WTC11 (cell line): ENCODE data around the gene RPL41. TPM values are rescaled to one million over a fixed set of nuclear protein-coding genes. Genes with fewer than 3 reads are reported as not detected.

ENCODE experiments used
- ESRRA ChIP-seq: sonication (generic); formaldehyde crosslinking; IDR thresholded peaks from 2 replicates; pipeline ENCODE4 v1.8.1; 2022; ENCODE audit warnings: mild to moderate bottlenecking, missing genetic modification reagents, borderline replicate concordance
- FOXJ3 ChIP-seq: sonication (generic); formaldehyde crosslinking; IDR thresholded peaks from 2 replicates; pipeline ENCODE4 v1.9.0; 2021; ENCODE audit warnings: missing genetic modification reagents, mild to moderate bottlenecking, borderline replicate concordance
- GABPB1 ChIP-seq: sonication (generic); formaldehyde crosslinking; IDR thresholded peaks from 2 replicates; pipeline ENCODE4 v1.8.1; 2023; ENCODE audit warnings: mild to moderate bottlenecking, missing genetic modification reagents
- GTF2I ChIP-seq: fragments of 250-450 bp; sonication (Bioruptor Pico); conservative IDR thresholded peaks from 2 replicates; pipeline ENCODE4 v1.4.0; 2021; ENCODE audit warnings: mild to moderate bottlenecking
- JAZF1 ChIP-seq: fragments of 250-450 bp; sonication (Bioruptor Pico); IDR thresholded peaks from 2 replicates; pipeline ENCODE4 v1.9.0; 2021; ENCODE audit warnings: moderate library complexity, mild to moderate bottlenecking, inconsistent platforms
- KAT7 ChIP-seq: sonication (generic); formaldehyde crosslinking; IDR thresholded peaks from 2 replicates; pipeline ENCODE4 v1.8.1; 2023; ENCODE audit warnings: missing genetic modification reagents, mild to moderate bottlenecking, borderline replicate concordance
- MYBL2 ChIP-seq: sonication (generic); formaldehyde crosslinking; IDR thresholded peaks from 2 replicates; pipeline ENCODE4 v1.8.1; 2023; ENCODE audit warnings: mild to moderate bottlenecking, moderate library complexity, missing genetic modification reagents
- NFYB ChIP-seq: sonication (generic); formaldehyde crosslinking; conservative IDR thresholded peaks from 2 replicates; pipeline ENCODE4 v1.8.0; 2022; ENCODE audit warnings: low read depth, missing genetic modification reagents
- NR3C1 ChIP-seq: sonication (generic); formaldehyde crosslinking; conservative IDR thresholded peaks from 2 replicates; pipeline ENCODE4 v1.8.1; 2023; ENCODE audit warnings: low read depth, mild to moderate bottlenecking, missing genetic modification reagents
- SP1 ChIP-seq: sonication (generic); formaldehyde crosslinking; conservative IDR thresholded peaks from 2 replicates; pipeline ENCODE4 v1.8.1; 2022; ENCODE audit warnings: missing genetic modification reagents
- TEAD1 ChIP-seq: sonication (generic); formaldehyde crosslinking; IDR thresholded peaks from 2 replicates; pipeline ENCODE4 v1.8.0; 2022; ENCODE audit warnings: mild to moderate bottlenecking, missing genetic modification reagents
- ZNF121 ChIP-seq: sonication (generic); formaldehyde crosslinking; IDR thresholded peaks from 2 replicates; pipeline ENCODE4 v1.8.0; 2023; ENCODE audit warnings: missing genetic modification reagents
- ZNF232 ChIP-seq: sonication (generic); formaldehyde crosslinking; IDR thresholded peaks from 2 replicates; pipeline ENCODE4 v1.8.0; 2022; ENCODE audit warnings: mild to moderate bottlenecking, missing genetic modification reagents
- ZNF423 ChIP-seq: fragments of 250-450 bp; sonication (Bioruptor Pico); IDR thresholded peaks from 2 replicates; pipeline ENCODE4 v2.1.2; 2022; ENCODE audit warnings: mild to moderate bottlenecking, moderate library complexity
- ZNF671 ChIP-seq: fragments of 250-450 bp; sonication (Bioruptor Pico); IDR thresholded peaks from 2 replicates; pipeline ENCODE4 v1.8.0; 2021; ENCODE audit warnings: mild to moderate bottlenecking
- total RNA-seq: library from RNA; stranded (reverse); gene quantifications from 3 replicates; pipeline ENCODE4 v1.2.3, GENCODE V29; 2021
- TF ChIP-seq, protein P1 (sequence below): sonication (generic); formaldehyde crosslinking; IDR thresholded peaks from 2 replicates; pipeline ENCODE4 v1.8.1; 2023; ENCODE audit warnings: mild to moderate bottlenecking, moderate library complexity, missing genetic modification reagents
- TF ChIP-seq, protein P2 (sequence below): sonication (generic); formaldehyde crosslinking; IDR thresholded peaks from 2 replicates; pipeline ENCODE4 v1.8.0; 2023; ENCODE audit warnings: missing genetic modification reagents, mild to moderate bottlenecking, borderline replicate concordance
- TF ChIP-seq, protein P3 (sequence below): sonication (generic); formaldehyde crosslinking; IDR thresholded peaks from 2 replicates; pipeline ENCODE4 v1.8.0; 2023; ENCODE audit warnings: mild to moderate bottlenecking, missing genetic modification reagents
- TF ChIP-seq, protein P4 (sequence below): sonication (generic); formaldehyde crosslinking; IDR thresholded peaks from 2 replicates; pipeline ENCODE4 v1.8.1; 2022; ENCODE audit warnings: low read depth, mild to moderate bottlenecking, moderate library complexity, missing genetic modification reagents, borderline replicate concordance
- TF ChIP-seq, protein P5 (sequence below): sonication (generic); formaldehyde crosslinking; IDR thresholded peaks from 2 replicates; pipeline ENCODE4 v1.8.0; 2022; ENCODE audit warnings: missing genetic modification reagents
- TF ChIP-seq, protein P6 (sequence below): sonication (generic); formaldehyde crosslinking; IDR thresholded peaks from 2 replicates; pipeline ENCODE4 v1.8.0; 2023; ENCODE audit warnings: missing genetic modification reagents
- TF ChIP-seq, protein P7 (sequence below): fragments of 200-600 bp; IDR thresholded peaks from 2 replicates; pipeline ENCODE4 v1.8.0; 2022; ENCODE audit warnings: antibody characterized with exemption

RPL41 gene
- total RNA-seq, 1 experiment from 2014 or later: 4,004 TPM

DNA sequence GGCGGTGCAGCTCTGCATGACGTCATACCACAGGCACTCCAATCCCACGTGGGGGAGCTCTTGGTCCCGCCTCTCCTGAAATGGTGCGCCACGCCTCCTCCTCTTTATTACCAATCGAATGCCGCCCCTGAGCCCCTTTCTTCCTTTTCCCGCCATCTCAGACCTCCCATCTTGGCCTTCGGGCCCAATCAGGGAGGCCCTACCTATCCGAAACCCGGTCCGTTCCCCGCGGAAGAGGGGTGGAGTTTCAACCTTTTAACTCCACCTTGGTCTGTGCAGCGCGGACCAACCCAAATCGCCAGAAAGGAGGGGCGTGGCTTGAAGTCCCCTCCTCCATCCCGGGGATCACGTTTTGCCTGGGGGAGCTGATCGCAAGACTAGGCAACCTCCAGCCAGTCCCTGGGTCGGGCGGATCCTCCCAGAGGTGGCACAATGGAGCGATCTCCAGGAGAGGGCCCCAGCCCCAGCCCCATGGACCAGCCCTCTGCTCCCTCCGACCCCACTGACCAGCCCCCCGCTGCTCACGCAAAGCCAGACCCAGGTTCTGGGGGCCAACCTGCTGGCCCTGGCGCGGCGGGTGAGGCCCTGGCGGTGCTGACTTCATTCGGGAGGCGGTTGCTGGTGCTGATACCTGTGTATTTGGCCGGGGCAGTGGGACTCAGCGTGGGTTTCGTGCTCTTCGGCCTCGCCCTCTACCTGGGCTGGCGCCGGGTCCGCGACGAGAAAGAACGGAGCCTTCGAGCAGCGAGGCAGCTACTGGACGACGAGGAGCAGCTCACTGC is 11.6 kb downstream of the RPL41 start, which contains the start of gene ESYT1 (continued):
- TF ChIP-seq, protein P1, sequence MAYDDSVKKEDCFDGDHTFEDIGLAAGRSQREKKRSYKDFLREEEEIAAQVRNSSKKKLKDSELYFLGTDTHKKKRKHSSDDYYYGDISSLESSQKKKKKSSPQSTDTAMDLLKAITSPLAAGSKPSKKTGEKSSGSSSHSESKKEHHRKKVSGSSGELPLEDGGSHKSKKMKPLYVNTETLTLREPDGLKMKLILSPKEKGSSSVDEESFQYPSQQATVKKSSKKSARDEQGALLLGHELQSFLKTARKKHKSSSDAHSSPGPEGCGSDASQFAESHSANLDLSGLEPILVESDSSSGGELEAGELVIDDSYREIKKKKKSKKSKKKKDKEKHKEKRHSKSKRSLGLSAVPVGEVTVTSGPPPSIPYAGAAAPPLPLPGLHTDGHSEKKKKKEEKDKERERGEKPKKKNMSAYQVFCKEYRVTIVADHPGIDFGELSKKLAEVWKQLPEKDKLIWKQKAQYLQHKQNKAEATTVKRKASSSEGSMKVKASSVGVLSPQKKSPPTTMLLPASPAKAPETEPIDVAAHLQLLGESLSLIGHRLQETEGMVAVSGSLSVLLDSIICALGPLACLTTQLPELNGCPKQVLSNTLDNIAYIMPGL (CRISPR knock-in tag): 0 out of 2 replicates have a peak, but pooled peaks have one; percentile 60
- TF ChIP-seq FOXJ3 (CRISPR knock-in tag): no peak
- TF ChIP-seq TEAD1 (CRISPR knock-in tag): peak; percentile 11; the same call in 1 of the 2 replicates
- TF ChIP-seq NR3C1 (CRISPR knock-in tag): no peak
- TF ChIP-seq, protein P2, sequence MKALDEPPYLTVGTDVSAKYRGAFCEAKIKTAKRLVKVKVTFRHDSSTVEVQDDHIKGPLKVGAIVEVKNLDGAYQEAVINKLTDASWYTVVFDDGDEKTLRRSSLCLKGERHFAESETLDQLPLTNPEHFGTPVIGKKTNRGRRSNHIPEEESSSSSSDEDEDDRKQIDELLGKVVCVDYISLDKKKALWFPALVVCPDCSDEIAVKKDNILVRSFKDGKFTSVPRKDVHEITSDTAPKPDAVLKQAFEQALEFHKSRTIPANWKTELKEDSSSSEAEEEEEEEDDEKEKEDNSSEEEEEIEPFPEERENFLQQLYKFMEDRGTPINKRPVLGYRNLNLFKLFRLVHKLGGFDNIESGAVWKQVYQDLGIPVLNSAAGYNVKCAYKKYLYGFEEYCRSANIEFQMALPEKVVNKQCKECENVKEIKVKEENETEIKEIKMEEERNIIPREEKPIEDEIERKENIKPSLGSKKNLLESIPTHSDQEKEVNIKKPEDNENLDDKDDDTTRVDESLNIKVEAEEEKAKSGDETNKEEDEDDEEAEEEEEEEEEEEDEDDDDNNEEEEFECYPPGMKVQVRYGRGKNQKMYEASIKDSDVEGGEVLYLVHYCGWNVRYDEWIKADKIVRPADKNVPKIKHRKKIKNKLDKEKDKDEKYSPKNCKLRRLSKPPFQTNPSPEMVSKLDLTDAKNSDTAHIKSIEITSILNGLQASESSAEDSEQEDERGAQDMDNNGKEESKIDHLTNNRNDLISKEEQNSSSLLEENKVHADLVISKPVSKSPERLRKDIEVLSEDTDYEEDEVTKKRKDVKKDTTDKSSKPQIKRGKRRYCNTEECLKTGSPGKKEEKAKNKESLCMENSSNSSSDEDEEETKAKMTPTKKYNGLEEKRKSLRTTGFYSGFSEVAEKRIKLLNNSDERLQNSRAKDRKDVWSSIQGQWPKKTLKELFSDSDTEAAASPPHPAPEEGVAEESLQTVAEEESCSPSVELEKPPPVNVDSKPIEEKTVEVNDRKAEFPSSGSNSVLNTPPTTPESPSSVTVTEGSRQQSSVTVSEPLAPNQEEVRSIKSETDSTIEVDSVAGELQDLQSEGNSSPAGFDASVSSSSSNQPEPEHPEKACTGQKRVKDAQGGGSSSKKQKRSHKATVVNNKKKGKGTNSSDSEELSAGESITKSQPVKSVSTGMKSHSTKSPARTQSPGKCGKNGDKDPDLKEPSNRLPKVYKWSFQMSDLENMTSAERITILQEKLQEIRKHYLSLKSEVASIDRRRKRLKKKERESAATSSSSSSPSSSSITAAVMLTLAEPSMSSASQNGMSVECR (CRISPR knock-in tag): peak; percentile 94; the same call in 1 of the 2 replicates
- TF ChIP-seq, protein P3, sequence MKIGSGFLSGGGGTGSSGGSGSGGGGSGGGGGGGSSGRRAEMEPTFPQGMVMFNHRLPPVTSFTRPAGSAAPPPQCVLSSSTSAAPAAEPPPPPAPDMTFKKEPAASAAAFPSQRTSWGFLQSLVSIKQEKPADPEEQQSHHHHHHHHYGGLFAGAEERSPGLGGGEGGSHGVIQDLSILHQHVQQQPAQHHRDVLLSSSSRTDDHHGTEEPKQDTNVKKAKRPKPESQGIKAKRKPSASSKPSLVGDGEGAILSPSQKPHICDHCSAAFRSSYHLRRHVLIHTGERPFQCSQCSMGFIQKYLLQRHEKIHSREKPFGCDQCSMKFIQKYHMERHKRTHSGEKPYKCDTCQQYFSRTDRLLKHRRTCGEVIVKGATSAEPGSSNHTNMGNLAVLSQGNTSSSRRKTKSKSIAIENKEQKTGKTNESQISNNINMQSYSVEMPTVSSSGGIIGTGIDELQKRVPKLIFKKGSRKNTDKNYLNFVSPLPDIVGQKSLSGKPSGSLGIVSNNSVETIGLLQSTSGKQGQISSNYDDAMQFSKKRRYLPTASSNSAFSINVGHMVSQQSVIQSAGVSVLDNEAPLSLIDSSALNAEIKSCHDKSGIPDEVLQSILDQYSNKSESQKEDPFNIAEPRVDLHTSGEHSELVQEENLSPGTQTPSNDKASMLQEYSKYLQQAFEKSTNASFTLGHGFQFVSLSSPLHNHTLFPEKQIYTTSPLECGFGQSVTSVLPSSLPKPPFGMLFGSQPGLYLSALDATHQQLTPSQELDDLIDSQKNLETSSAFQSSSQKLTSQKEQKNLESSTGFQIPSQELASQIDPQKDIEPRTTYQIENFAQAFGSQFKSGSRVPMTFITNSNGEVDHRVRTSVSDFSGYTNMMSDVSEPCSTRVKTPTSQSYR (CRISPR knock-in tag): no peak
- TF ChIP-seq, protein P4, sequence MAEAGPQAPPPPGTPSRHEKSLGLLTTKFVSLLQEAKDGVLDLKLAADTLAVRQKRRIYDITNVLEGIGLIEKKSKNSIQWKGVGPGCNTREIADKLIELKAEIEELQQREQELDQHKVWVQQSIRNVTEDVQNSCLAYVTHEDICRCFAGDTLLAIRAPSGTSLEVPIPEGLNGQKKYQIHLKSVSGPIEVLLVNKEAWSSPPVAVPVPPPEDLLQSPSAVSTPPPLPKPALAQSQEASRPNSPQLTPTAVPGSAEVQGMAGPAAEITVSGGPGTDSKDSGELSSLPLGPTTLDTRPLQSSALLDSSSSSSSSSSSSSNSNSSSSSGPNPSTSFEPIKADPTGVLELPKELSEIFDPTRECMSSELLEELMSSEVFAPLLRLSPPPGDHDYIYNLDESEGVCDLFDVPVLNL (CRISPR knock-in tag): no peak
- 0 out of 2 replicates have a peak, but pooled peaks have one; percentile 22 for TF ChIP-seq MYBL2 (CRISPR knock-in tag)
- TF ChIP-seq KAT7 (CRISPR knock-in tag): 0 out of 2 replicates have a peak, but pooled peaks have one; percentile 34
- no peak for TF ChIP-seq ZNF671 (CRISPR knock-in tag)
- TF ChIP-seq, protein P5, sequence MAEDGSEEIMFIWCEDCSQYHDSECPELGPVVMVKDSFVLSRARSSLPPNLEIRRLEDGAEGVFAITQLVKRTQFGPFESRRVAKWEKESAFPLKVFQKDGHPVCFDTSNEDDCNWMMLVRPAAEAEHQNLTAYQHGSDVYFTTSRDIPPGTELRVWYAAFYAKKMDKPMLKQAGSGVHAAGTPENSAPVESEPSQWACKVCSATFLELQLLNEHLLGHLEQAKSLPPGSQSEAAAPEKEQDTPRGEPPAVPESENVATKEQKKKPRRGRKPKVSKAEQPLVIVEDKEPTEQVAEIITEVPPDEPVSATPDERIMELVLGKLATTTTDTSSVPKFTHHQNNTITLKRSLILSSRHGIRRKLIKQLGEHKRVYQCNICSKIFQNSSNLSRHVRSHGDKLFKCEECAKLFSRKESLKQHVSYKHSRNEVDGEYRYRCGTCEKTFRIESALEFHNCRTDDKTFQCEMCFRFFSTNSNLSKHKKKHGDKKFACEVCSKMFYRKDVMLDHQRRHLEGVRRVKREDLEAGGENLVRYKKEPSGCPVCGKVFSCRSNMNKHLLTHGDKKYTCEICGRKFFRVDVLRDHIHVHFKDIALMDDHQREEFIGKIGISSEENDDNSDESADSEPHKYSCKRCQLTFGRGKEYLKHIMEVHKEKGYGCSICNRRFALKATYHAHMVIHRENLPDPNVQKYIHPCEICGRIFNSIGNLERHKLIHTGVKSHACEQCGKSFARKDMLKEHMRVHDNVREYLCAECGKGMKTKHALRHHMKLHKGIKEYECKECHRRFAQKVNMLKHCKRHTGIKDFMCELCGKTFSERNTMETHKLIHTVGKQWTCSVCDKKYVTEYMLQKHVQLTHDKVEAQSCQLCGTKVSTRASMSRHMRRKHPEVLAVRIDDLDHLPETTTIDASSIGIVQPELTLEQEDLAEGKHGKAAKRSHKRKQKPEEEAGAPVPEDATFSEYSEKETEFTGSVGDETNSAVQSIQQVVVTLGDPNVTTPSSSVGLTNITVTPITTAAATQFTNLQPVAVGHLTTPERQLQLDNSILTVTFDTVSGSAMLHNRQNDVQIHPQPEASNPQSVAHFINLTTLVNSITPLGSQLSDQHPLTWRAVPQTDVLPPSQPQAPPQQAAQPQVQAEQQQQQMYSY (CRISPR knock-in tag): peak; percentile 51
- no peak for TF ChIP-seq JAZF1 (CRISPR knock-in tag)
- TF ChIP-seq SP1: peak; percentile 82; the same call in 1 of the 2 replicates
- TF ChIP-seq ESRRA (CRISPR knock-in tag): 0 out of 2 replicates have a peak, but pooled peaks have one; percentile 13
- peak; percentile 38; the same call in 1 of the 2 replicates for TF ChIP-seq GABPB1 (CRISPR knock-in tag)
- TF ChIP-seq, protein P6, sequence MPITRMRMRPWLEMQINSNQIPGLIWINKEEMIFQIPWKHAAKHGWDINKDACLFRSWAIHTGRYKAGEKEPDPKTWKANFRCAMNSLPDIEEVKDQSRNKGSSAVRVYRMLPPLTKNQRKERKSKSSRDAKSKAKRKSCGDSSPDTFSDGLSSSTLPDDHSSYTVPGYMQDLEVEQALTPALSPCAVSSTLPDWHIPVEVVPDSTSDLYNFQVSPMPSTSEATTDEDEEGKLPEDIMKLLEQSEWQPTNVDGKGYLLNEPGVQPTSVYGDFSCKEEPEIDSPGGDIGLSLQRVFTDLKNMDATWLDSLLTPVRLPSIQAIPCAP (CRISPR knock-in tag): 0 out of 2 replicates have a peak, but pooled peaks have one; percentile 26
- peak; percentile 48 for TF ChIP-seq NFYB (CRISPR knock-in tag)
- TF ChIP-seq ZNF423: no peak
- TF ChIP-seq GTF2I (CRISPR knock-in tag): no peak
- no peak for TF ChIP-seq ZNF121 (CRISPR knock-in tag)
- TF ChIP-seq, protein P7, sequence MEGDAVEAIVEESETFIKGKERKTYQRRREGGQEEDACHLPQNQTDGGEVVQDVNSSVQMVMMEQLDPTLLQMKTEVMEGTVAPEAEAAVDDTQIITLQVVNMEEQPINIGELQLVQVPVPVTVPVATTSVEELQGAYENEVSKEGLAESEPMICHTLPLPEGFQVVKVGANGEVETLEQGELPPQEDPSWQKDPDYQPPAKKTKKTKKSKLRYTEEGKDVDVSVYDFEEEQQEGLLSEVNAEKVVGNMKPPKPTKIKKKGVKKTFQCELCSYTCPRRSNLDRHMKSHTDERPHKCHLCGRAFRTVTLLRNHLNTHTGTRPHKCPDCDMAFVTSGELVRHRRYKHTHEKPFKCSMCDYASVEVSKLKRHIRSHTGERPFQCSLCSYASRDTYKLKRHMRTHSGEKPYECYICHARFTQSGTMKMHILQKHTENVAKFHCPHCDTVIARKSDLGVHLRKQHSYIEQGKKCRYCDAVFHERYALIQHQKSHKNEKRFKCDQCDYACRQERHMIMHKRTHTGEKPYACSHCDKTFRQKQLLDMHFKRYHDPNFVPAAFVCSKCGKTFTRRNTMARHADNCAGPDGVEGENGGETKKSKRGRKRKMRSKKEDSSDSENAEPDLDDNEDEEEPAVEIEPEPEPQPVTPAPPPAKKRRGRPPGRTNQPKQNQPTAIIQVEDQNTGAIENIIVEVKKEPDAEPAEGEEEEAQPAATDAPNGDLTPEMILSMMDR: no peak
- TF ChIP-seq ZNF232 (CRISPR knock-in tag): peak; percentile 87; the same call in 1 of the 2 replicates
